Activated T-cell treated with anti-CD3 and anti-CD28 coated beads for 4 hours (primary cell): ENCODE results near the gene DOCK9.

ENCODE experiments used
- DNase-seq: peaks from one replicate; pipeline ENCODE4 v3.0.0-alpha.2; 2020

DOCK9 gene

GRCh38 chr13:98784666-98785065 lies 193.2 kb downstream of the DOCK9 start:
- no peak for DNase-seq

GRCh38 chr13:98783856-98784478 lies 193.9 kb downstream of the DOCK9 start:
- DNase-seq: no peak

- no peak for DNase-seq
These were observed 195.2 kb downstream of the DOCK9 start for GRCh38 chr13:98782654-98783053.

- DNase-seq: no peak
These were observed 196.0 kb downstream of the DOCK9 start for GRCh38 chr13:98781905-98782304.

GRCh38 chr13:98781470-98781869 lies 196.4 kb downstream of the DOCK9 start:
- DNase-seq: no peak

GRCh38 chr13:98781045-98781444 lies 196.8 kb downstream of the DOCK9 start:
- no peak for DNase-seq

GRCh38 chr13:98780451-98780850 lies 197.4 kb downstream of the DOCK9 start:
- DNase-seq: no peak

GRCh38 chr13:98779695-98780094 lies 198.2 kb downstream of the DOCK9 start:
- DNase-seq: no peak

GRCh38 chr13:98778749-98779148 lies 199.1 kb downstream of the DOCK9 start:
- DNase-seq: no peak

GRCh38 chr13:98776644-98777043 lies 201.2 kb downstream of the DOCK9 start:
- no peak for DNase-seq

- no peak for DNase-seq
These were observed 201.8 kb downstream of the DOCK9 start for GRCh38 chr13:98775844-98776598.

- DNase-seq: no peak
These were observed 202.5 kb downstream of the DOCK9 start for GRCh38 chr13:98775386-98775785.

GRCh38 chr13:98774776-98775175 lies 203.1 kb downstream of the DOCK9 start:
- DNase-seq: no peak

GRCh38 chr13:98773921-98774320 lies 203.9 kb downstream of the DOCK9 start:
- no peak for DNase-seq

- no peak for DNase-seq
These were observed 204.9 kb downstream of the DOCK9 start for GRCh38 chr13:98772794-98773452.

- DNase-seq: no peak
These were observed 205.8 kb downstream of the DOCK9 start for GRCh38 chr13:98771838-98772611.

- no peak for DNase-seq
These were observed 208.1 kb downstream of the DOCK9 start for GRCh38 chr13:98769736-98770135.

GRCh38 chr13:98768522-98768921 lies 209.3 kb downstream of the DOCK9 start:
- DNase-seq: no peak

- DNase-seq: no peak
These were observed 211.2 kb downstream of the DOCK9 start for GRCh38 chr13:98766697-98767096.

GRCh38 chr13:98765996-98766519 lies 211.8 kb downstream of the DOCK9 start:
- no peak for DNase-seq

GRCh38 chr13:98761986-98762616 lies 215.8 kb downstream of the DOCK9 start:
- DNase-seq: no peak

GRCh38 chr13:98761126-98761985 lies 216.5 kb downstream of the DOCK9 start:
- DNase-seq: no peak
